ENCODE measurements around the gene PSMC2.
"Not testable (repeated sequence)": the region's sequence is repeated elsewhere in the genome, so short reads cannot be mapped to it uniquely, and the experiment has no call there.

PSMC2 gene

GRCh38 chr7:103373866-103374643 lies 26.6 kb downstream of the PSMC2 start:
- in situ Hi-C loops (cut with HindIII; ENCODE audit: low sequenced_read_pairs): no loop called here

GRCh38 chr7:103379270-103379975 lies 32.0 kb downstream of the PSMC2 start:
- in situ Hi-C loops (cut with HindIII; ENCODE audit: low sequenced_read_pairs): no loop called here

- in situ Hi-C loops (cut with HindIII; ENCODE audit: low sequenced_read_pairs): no loop called here
Observed at GRCh38 chr7:103380395-103381191, 33.1 kb downstream of the PSMC2 start.

- in situ Hi-C loops (cut with HindIII; ENCODE audit: low sequenced_read_pairs): no loop called here
Observed at GRCh38 chr7:103381280-103382031, 34.0 kb downstream of the PSMC2 start.

- in situ Hi-C loops (cut with HindIII; ENCODE audit: low sequenced_read_pairs): no loop called here
Observed at GRCh38 chr7:103382032-103382402, 34.6 kb downstream of the PSMC2 start.

- in situ Hi-C loops (cut with HindIII; ENCODE audit: low sequenced_read_pairs): no loop called here
Observed at GRCh38 chr7:103387242-103387641, 39.8 kb downstream of the PSMC2 start.

- in situ Hi-C loops (cut with HindIII; ENCODE audit: low sequenced_read_pairs): no loop called here
Observed at GRCh38 chr7:103388469-103389140, 41.2 kb downstream of the PSMC2 start.

GRCh38 chr7:103389263-103389662 lies 41.8 kb downstream of the PSMC2 start:
- in situ Hi-C loops (cut with HindIII; ENCODE audit: low sequenced_read_pairs): no loop called here

GRCh38 chr7:103391150-103391549 lies 43.7 kb downstream of the PSMC2 start:
- in situ Hi-C loops (cut with HindIII; ENCODE audit: low sequenced_read_pairs): no loop called here

- in situ Hi-C loops (cut with HindIII; ENCODE audit: low sequenced_read_pairs): no loop called here
Observed at GRCh38 chr7:103391976-103392375, 44.5 kb downstream of the PSMC2 start.

- in situ Hi-C loops (cut with HindIII; ENCODE audit: low sequenced_read_pairs): no loop called here
Observed at GRCh38 chr7:103394566-103394965, 47.1 kb downstream of the PSMC2 start.

GRCh38 chr7:103395071-103395470 lies 47.6 kb downstream of the PSMC2 start:
- in situ Hi-C loops (cut with HindIII; ENCODE audit: low sequenced_read_pairs): no loop called here

- in situ Hi-C loops (cut with HindIII; ENCODE audit: low sequenced_read_pairs): no loop called here
Observed at GRCh38 chr7:103396471-103396870, 49.0 kb downstream of the PSMC2 start.

- in situ Hi-C loops (cut with HindIII; ENCODE audit: low sequenced_read_pairs): no loop called here
Observed at GRCh38 chr7:103398483-103399127, 51.2 kb downstream of the PSMC2 start.

- in situ Hi-C loops (cut with HindIII; ENCODE audit: low sequenced_read_pairs): not testable (repeated sequence)
Observed at GRCh38 chr7:103399687-103400086, 52.2 kb downstream of the PSMC2 start.

GRCh38 chr7:103405789-103406613 lies 58.6 kb downstream of the PSMC2 start:
- in situ Hi-C loops (cut with HindIII; ENCODE audit: low sequenced_read_pairs): not testable (repeated sequence)

- in situ Hi-C loops (cut with HindIII; ENCODE audit: low sequenced_read_pairs): loop anchor here (10.0 kb wide), 1 partner anchor 117 kb away; the partner anchor contains the start of gene PMPCB
Observed at GRCh38 chr7:103412151-103412550, 64.7 kb downstream of the PSMC2 start.

GRCh38 chr7:103413407-103413806 lies 66.0 kb downstream of the PSMC2 start:
- in situ Hi-C loops (cut with HindIII; ENCODE audit: low sequenced_read_pairs): loop anchor here (10.0 kb wide), 1 partner anchor 119 kb away; the partner anchor contains the start of gene PMPCB

- in situ Hi-C loops (cut with HindIII; ENCODE audit: low sequenced_read_pairs): loop anchor here (10.0 kb wide), 1 partner anchor 123 kb away; the partner anchor contains the start of gene PMPCB
Observed at GRCh38 chr7:103418241-103418640, 70.8 kb downstream of the PSMC2 start.

Data from DLD1 (cell line).